Measurements from ENCODE around the gene PRR14L. TPM values are rescaled to one million over a fixed set of nuclear protein-coding genes. Genes with fewer than 3 reads are reported as not detected.

Gene PRR14L
- total and polyA plus RNA-seq, 2 of the 13 experiments (the other 11 are each of a cell fraction or from before 2014, with no cell fraction given): 6.6 to 16.5 TPM

GRCh38 chr22:31753634-31754501 lies 3.9 kb upstream of the PRR14L start, which contains the start of gene DEPDC5 (continued):
- TF ChIP-seq HINFP (CRISPR knock-in tag; IDR thresholded peaks at IDR 0.05; ENCODE audit: low read depth) (no peak), BRCA1 (CRISPR knock-in tag; IDR thresholded peaks at IDR 0.05) (no peak), PBX3 (CRISPR knock-in tag; IDR thresholded peaks at IDR 0.05; ENCODE audit: borderline replicate concordance) (no peak), ZKSCAN1 (IDR thresholded peaks at IDR 0.05; ENCODE audit: low read length) (no peak), ZNF280D (CRISPR knock-in tag; IDR thresholded peaks at IDR 0.05) (no peak), NAIF1 (CRISPR knock-in tag; IDR thresholded peaks at IDR 0.05; ENCODE audit: borderline replicate concordance) (peak; percentile 66; the same call in 1 of the 2 replicates), MTERF4 (CRISPR knock-in tag; IDR thresholded peaks at IDR 0.05) (no peak; the same call in none of the 2 replicates), ZFY (CRISPR knock-in tag; IDR thresholded peaks at IDR 0.05) (peak; percentile 95), HOXA7 (CRISPR knock-in tag; IDR thresholded peaks at IDR 0.05) (no peak), SCMH1 (CRISPR knock-in tag; IDR thresholded peaks at IDR 0.05; ENCODE audit: borderline replicate concordance) (no peak), DMTF1 (CRISPR knock-in tag; IDR thresholded peaks at IDR 0.05) (peak; percentile 99; the same call in 1 of the 2 replicates), ZNF570 (CRISPR knock-in tag; IDR thresholded peaks at IDR 0.05; ENCODE audit: borderline replicate concordance) (no peak), ZMAT3 (CRISPR knock-in tag; conservative IDR thresholded peaks at IDR 0.05) (no peak), ZBTB20 (CRISPR knock-in tag; IDR thresholded peaks at IDR 0.05; ENCODE audit: borderline replicate concordance, low read depth) (no peak), ZBTB1 (CRISPR knock-in tag; IDR thresholded peaks at IDR 0.05; ENCODE audit: borderline replicate concordance) (no peak), ZNF549 (CRISPR knock-in tag; IDR thresholded peaks at IDR 0.05) (no peak), MIER2 (CRISPR knock-in tag; IDR thresholded peaks at IDR 0.05) (no peak), ZNF460 (CRISPR knock-in tag; IDR thresholded peaks at IDR 0.05; ENCODE audit: borderline replicate concordance) (no peak), NR2F6 (IDR thresholded peaks at IDR 0.05) (no peak), NR2F6 (CRISPR knock-in tag; IDR thresholded peaks at IDR 0.05) (peak; percentile 7; the same call in 1 of the 2 replicates)

All from HepG2 (cell line).